Uterus (tissue), 4 donors: ENCODE results near the gene HS6ST1. TPM values are rescaled to one million over a fixed set of nuclear protein-coding genes. Genes with fewer than 3 reads are reported as not detected.

Source experiments
- DNase-seq, 2 donors: peaks; one replicate each; pipeline ENCODE4 v3.0.0-alpha.2; 2019 to 2020
- H3K27ac ChIP-seq, 2 donors: fragments of 200-600 bp; sonication (generic); 1 replicate in 1 of 2; 2 replicates in 1 of 2; pipeline ENCODE4 v1.5.1; 2016 to 2018
- H3K27me3 ChIP-seq, 2 donors: fragments of 200-600 bp; sonication (generic); one replicate each; pipeline ENCODE4 v1.5.1; 2018 to 2019; ENCODE audit warnings: control low read depth in 1 of 2
- H3K36me3 ChIP-seq, 2 donors: fragments of 200-600 bp; sonication (generic); one replicate each; pipeline ENCODE4 v1.5.1; 2019; ENCODE audit warnings: control low read depth in 1 of 2
- H3K4me1 ChIP-seq, 2 donors: fragments of 200-600 bp; sonication (generic); one replicate each; pipeline ENCODE4 v1.5.1; 2018 to 2019; ENCODE audit warnings: control low read depth in 1 of 2
- H3K4me3 ChIP-seq, 2 donors: fragments of 200-600 bp; sonication (generic); 1 replicate in 1 of 2; 2 replicates in 1 of 2; pipeline ENCODE4 v1.5.1; 2018 to 2019; ENCODE audit warnings: mild to moderate bottlenecking in 1 of 2
- H3K9me3 ChIP-seq, 2 donors: fragments of 200-600 bp; sonication (generic); one replicate each; pipeline ENCODE4 v1.5.1; 2019; ENCODE audit warnings: control low read depth in 1 of 2
- CTCF ChIP-seq, 4 experiments: fragments of 200-600 bp in 2 of 4; fragments of 450-650 bp in 2 of 4; sonication (generic) in 2 of 4; IDR thresholded peaks; one replicate each; pipeline ENCODE4 v1.5.1; 2016 to 2019; ENCODE audit warnings: antibody characterized with exemption in 4 of 4, mild to moderate bottlenecking in 2 of 4, moderate library complexity in 1 of 4
- POLR2A ChIP-seq, 2 donors: fragments of 450-650 bp; IDR thresholded peaks; one replicate each; pipeline ENCODE4 v1.6.1; 2016; ENCODE audit warnings: antibody characterized with exemption in 2 of 2, mild to moderate bottlenecking in 1 of 2, moderate library complexity in 1 of 2
- intact Hi-C: fragments of 100-400 bp; cut with DNase I; formaldehyde crosslinking; loops from one replicate; pipeline ENCODE4 v1.15.1; 2023; ENCODE audit warnings: low total_unique reads
- total RNA-seq, 4 donors: library from RNA; depleted of rRNA in 3 of 4; stranded (reverse); fragments of >200 nt in 3 of 4; gene quantifications; one replicate each; pipeline versions ENCODE4 v1.1.0 to v1.2.4, GENCODE V29; 2014 to 2023
- donor health status: DM: yes; HTN: yes; CAD: no.

The HS6ST1 gene
- total RNA-seq, 4 donors from 2014 or later: 22.7 to 198 (median 37.4) TPM

DNA sequence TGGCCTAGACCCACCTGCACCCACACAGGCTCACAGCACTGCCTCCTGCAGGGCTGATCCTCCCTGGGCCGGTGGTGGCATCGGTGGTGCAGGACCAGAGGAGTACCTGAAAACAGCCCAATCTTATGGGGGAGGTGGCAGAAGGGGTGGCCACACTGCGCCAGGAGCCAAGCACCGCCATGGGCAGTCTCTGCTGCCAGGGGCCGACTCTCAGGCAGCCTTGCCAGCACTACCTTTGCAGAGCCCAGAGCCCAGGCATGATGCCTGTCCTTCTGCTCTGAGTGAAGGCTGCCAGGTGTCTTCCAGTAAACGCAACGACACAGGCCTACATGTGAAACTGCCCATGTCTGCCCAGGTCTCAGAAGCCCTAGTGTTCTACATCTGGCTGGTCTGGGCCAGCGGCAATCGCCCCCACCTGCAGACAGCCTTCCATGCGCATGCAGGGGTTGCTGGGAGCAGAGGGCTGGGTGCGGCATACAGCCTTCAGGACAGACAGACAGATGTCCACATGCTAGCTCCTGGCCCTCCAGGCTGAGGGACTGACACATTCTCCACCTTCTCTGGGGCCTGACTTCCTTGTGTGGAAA is 6.8 kb downstream of the HS6ST1 start:
- no peaks in the 10 kb centered on the region for H3K27me3 ChIP-seq
- H3K4me3 ChIP-seq: no peak overlapping the region
- no peaks in the 10 kb centered on the region for H3K36me3 ChIP-seq
- TF ChIP-seq CTCF (IDR thresholded peaks at IDR 0.05) (no peak), POLR2A (IDR thresholded peaks at IDR 0.05) (no peak)
- H3K9me3 ChIP-seq: no peaks in the 10 kb centered on the region
- intact Hi-C loops: no loop called here
- no peak for DNase-seq
- H3K27ac ChIP-seq: no peak overlapping the region
- H3K4me1 ChIP-seq: peaks cover 0 to 2% of the 10 kb centered on the region in 2 donors

DNA sequence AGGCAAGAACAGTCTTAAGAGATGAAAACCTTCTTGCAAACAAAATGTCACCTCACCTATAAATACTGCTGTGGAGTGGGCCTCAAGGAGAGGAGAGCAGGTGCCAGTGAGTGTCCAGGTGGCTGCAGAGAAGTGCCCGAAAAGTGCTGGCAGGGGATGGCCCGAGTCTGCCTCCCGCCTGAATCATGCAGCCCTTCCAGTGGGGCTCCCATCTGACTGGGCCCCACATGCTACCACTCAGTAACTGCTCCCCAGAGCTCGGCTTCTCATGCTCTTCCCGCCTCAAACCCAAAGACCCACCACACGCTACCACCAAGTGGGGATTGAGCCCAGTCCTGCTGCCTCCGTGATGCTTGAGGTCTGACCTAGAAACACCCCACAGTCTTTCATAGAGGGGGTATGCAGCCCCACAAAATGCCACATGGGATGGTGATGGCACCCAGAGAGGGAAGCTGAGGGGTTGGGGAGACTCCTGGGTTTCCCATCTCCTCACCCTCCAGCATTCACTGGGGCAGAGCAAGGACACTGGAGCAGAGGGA is 7.4 kb downstream of the HS6ST1 start:
- H3K27me3 ChIP-seq: no peaks in the 10 kb centered on the region
- H3K4me3 ChIP-seq: no peak overlapping the region
- H3K36me3 ChIP-seq: no peaks in the 10 kb centered on the region
- no peaks in the 10 kb centered on the region for H3K9me3 ChIP-seq
- peaks cover 0 to 5% of the 10 kb centered on the region in 2 donors for H3K4me1 ChIP-seq
- TF ChIP-seq POLR2A (IDR thresholded peaks at IDR 0.05): no peak
- TF ChIP-seq CTCF (IDR thresholded peaks at IDR 0.05): no peak
- H3K27ac ChIP-seq: no peak overlapping the region
- intact Hi-C loops: no loop called here
- no peak for DNase-seq

DNA sequence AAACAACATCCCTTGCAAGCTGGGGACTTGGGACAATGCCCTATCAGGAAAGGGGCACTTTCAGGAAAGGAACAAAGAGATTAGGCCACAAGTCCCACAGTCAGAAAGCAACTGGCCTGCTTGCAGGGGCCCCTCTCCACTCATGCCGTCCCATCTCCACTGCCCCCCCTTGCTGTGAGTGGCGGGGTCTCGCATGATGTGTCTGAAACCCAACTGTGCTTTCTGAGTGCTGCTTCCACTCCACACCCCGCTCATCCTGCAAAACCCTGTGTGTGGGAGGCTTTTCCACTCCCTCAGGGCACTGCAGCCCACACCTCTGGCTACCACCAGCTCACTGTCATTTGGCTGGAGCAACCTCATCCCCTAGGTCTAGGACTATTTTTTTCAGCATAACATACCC is 7.9 kb downstream of the HS6ST1 start:
- Histone ChIP-seq H3K36me3 (no peaks in the 10 kb centered on the region), H3K27me3 (no peaks in the 10 kb centered on the region), H3K9me3 (no peaks in the 10 kb centered on the region), H3K27ac (no peak overlapping the region), H3K4me1 (peaks cover 0 to 10% of the 10 kb centered on the region in 2 donors), H3K4me3 (no peak overlapping the region)
- no peak for DNase-seq
- no peak for TF ChIP-seq POLR2A (IDR thresholded peaks at IDR 0.05)
- TF ChIP-seq CTCF (IDR thresholded peaks at IDR 0.05): no peak
- intact Hi-C loops: no loop called here

DNA sequence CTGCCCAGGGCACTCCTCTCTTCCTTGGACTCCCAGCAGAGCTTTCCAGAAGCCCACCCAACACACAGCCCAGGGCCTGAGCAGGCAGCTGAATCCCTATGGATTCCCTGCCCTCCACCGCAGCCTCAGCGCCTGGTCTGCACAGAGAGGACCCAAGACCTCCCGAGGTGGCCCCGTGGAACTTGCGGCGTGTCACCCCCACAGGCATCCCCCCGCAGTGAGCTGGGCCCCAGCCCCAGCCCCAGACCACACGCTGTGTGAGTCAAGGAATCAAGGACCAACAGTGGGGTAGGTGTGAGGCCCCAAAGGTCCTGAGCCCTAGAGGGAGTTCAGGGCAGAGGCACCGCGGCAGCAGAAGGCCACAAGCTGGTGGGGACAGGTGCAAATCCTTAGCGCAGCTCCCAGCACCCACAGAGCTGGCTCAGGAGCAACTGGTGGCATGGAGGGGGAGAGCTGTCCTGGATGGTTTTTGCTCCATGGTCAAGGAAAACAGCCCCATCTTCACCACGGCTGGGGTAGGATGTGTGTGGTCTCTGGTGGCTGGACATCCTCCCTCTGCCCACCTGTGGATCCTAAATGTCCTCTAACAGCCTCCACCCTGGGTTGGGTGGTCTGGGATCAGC is 8.5 kb downstream of the HS6ST1 start:
- intact Hi-C loops: no loop called here

More for the DNA sequence above, 8.5 kb downstream of the HS6ST1 start:
- no peaks in the 10 kb centered on the region for H3K9me3 ChIP-seq
- H3K27me3 ChIP-seq: no peaks in the 10 kb centered on the region
- peaks cover 0 to 15% of the 10 kb centered on the region in 2 donors for H3K4me1 ChIP-seq
- H3K36me3 ChIP-seq: no peaks in the 10 kb centered on the region
- H3K27ac ChIP-seq: no peak overlapping the region
- no peak for DNase-seq
- TF ChIP-seq POLR2A (IDR thresholded peaks at IDR 0.05) (no peak), CTCF (IDR thresholded peaks at IDR 0.05) (no peak)
- H3K4me3 ChIP-seq: no peak overlapping the region
